GM10266 (cell line): Measurements from ENCODE around the gene ABTB2.

ENCODE experiments used
- DNase-seq: peaks from one replicate; pipeline ENCODE4 v3.0.0; 2012; ENCODE audit errors: extremely low spot score
- TF ChIP-seq, protein P1 (sequence below): IDR thresholded peaks from 2 replicates; pipeline ENCODE4 v1.5.1; 2012; ENCODE audit warnings: mild to moderate bottlenecking, low read depth; ENCODE audit not compliant: control insufficient read depth, insufficient read depth; ENCODE audit errors: missing control alignments

ABTB2 gene

GRCh38 chr11:34300926-34301295 is 56.9 kb downstream of the ABTB2 start:
- no peak for DNase-seq

GRCh38 chr11:34300026-34300925 is 57.5 kb downstream of the ABTB2 start:
- no peak for DNase-seq

More at GRCh38 chr11:34300926-34301295, 56.9 kb downstream of the ABTB2 start:
- TF ChIP-seq, protein P1, sequence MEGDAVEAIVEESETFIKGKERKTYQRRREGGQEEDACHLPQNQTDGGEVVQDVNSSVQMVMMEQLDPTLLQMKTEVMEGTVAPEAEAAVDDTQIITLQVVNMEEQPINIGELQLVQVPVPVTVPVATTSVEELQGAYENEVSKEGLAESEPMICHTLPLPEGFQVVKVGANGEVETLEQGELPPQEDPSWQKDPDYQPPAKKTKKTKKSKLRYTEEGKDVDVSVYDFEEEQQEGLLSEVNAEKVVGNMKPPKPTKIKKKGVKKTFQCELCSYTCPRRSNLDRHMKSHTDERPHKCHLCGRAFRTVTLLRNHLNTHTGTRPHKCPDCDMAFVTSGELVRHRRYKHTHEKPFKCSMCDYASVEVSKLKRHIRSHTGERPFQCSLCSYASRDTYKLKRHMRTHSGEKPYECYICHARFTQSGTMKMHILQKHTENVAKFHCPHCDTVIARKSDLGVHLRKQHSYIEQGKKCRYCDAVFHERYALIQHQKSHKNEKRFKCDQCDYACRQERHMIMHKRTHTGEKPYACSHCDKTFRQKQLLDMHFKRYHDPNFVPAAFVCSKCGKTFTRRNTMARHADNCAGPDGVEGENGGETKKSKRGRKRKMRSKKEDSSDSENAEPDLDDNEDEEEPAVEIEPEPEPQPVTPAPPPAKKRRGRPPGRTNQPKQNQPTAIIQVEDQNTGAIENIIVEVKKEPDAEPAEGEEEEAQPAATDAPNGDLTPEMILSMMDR = no peak

DNA sequence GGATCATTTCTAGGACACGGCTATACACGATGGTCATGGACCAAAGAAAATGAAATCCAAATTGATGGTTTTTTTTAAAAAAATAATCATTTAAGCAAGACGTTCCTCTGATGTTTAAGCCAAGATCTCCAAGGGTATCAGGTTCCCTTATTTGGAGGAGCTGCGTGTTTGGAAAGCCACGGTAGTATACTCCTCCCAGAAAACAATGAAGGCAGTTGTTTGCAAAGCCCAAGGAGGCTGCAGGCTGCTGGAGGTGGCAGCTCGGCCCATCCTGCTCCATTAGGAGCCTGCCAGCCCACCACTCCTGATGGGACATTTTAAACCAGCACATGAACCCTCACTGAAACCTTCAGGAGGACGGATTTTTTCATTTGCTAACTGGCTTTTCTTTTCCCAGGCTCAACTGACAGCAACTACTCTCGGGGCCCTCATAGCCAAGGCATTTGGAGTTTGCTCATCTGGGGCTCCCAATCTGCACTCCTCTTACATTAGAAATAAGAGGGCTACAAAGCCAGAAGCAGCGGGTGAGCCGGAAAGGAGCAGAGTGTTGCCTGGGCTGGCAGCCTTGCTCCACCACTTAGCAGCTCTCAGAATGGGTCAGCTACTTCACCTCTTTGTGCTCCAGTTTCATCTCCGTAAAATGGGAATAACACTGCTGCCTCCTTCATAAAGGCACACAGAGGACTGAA is 58.4 kb downstream of the ABTB2 start:
- TF ChIP-seq, protein P1 = no peak
- no peak for DNase-seq

More at GRCh38 chr11:34300026-34300925, 57.5 kb downstream of the ABTB2 start:
- TF ChIP-seq, protein P1 = no peak

GRCh38 chr11:34298871-34299270 is 58.9 kb downstream of the ABTB2 start:
- TF ChIP-seq, protein P1 = no peak

DNA sequence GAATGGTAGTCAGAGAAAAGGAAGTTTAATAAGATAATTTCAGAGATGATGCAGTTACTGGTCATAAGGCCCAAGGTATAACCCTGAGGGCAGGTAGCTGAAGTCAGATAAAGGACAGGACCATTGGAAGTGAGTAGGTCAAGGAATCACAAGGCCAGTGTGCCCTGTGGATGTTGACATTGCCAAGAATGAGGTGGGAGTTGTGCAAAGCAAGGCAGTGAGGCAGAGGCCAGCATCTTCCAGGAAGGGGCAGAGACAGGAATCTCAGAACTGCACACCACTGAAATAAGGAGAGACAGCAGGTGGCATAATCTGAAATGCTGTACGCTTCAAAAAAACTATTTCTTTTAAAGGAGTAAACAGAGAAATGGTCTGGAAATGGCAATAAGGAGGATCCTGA is 61.4 kb downstream of the ABTB2 start:
- TF ChIP-seq, protein P1 = no peak
- no peak for DNase-seq

More at GRCh38 chr11:34298871-34299270, 58.9 kb downstream of the ABTB2 start:
- DNase-seq = no peak

- TF ChIP-seq, protein P1 = no peak
- no peak for DNase-seq
These were observed 65.3 kb downstream of the ABTB2 start for GRCh38 chr11:34292546-34292945.
